ENCODE data around the gene SH3D19. TPM values are rescaled to one million over a fixed set of nuclear protein-coding genes. Genes with fewer than 3 reads are reported as not detected.
A peak's percentile ranks its signal among the peaks of the same experiment; 100 is the strongest.

The SH3D19 gene
- total and polyA plus RNA-seq, 2 of the 4 experiments (the other 2 are of a cell fraction) = 14.4 to 27.2 TPM

DNA sequence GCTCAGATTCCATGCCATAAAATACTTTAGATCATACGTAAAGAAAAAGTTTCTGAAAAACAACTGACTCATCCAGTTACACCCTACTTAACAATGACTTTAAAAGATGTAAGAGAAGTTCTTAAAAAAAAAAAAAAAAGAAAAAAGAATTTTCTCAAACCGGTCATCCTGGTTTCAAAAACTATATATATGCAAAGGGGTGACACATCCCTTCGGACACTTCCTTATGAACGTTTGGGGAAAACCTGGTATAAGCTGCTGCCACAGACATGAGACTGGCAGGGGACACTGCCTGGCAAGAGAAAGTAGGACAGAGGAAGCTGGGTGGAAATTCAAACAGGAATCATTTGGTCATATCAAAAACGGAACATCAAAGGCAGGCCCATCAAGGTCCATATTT, 129.6 kb downstream of the SH3D19 start:
- Histone ChIP-seq H3K9me3 (ENCODE audit: control insufficient read depth, insufficient read depth, low read length) (no peaks in the 10 kb centered on the region), H2BK120ac (ENCODE audit: low read depth, low read length) (peak overlapping the region; percentile 72; the same call in 1 of the 2 replicates), H3K4me3 (ENCODE audit: insufficient read depth, low read depth, low read length) (no peak overlapping the region), H4K20me1 (ENCODE audit: insufficient read depth, low read length) (no peaks in the 10 kb centered on the region), H3K9ac (ENCODE audit: low read depth, low read length) (peak overlapping the region; percentile 48; the same call in 1 of the 2 replicates), H2BK20ac (ENCODE audit: low read depth, low read length) (no peak overlapping the region; the same call in 1 of the 2 replicates), H2BK5ac (ENCODE audit: low read depth, low read length, poor library complexity, severe bottlenecking) (peak overlapping the region; percentile 64), H3K9me1 (ENCODE audit: insufficient read depth, low read length) (no peaks in the 10 kb centered on the region), H3K4me1 (ENCODE audit: control insufficient read depth, insufficient read depth, low read length) (peaks cover 4% of the 10 kb centered on the region; the same call in 1 of the 2 replicates), H3K27me3 (ENCODE audit: control insufficient read depth, insufficient read depth, low read length) (no peaks in the 10 kb centered on the region), H3K18ac (ENCODE audit: low read depth, low read length) (peak overlapping the region; percentile 95), H3K4me2 (ENCODE audit: low read depth, low read length) (peak overlapping the region; percentile 72), H2BK15ac (ENCODE audit: low read depth, low read length) (no peak overlapping the region; the same call in 2 of the 3 replicates), H2AFZ (replicated peaks; ENCODE audit: low read length, poor library complexity) (no peak overlapping the region), H3K56ac (ENCODE audit: extremely low read depth, insufficient read depth, low read length) (no peak overlapping the region), H3K23ac (ENCODE audit: low read depth, low read length) (no peak overlapping the region), H3K79me1 (ENCODE audit: low read depth in 1 of 2, low read length in 2 of 2) (peaks cover 4 to 19% of the 10 kb centered on the region in 2 experiments; a peak in 2 of 4 replicates), H4K8ac (ENCODE audit: low read depth in 2 of 2, low read length in 2 of 2) (peak overlapping the region; percentile 12 to 82; a peak in 2 of 4 replicates), H2AK9ac (replicated peaks; ENCODE audit: low read depth, low read length, poor library complexity) (no peak overlapping the region), H4K5ac (ENCODE audit: low read depth, low read length) (peak overlapping the region; percentile 97), H4K91ac (ENCODE audit: insufficient read depth, low read depth, low read length) (peak overlapping the region; percentile 70), H2AK5ac (ENCODE audit: low read depth, low read length) (no peak overlapping the region), H3K4ac (ENCODE audit: low read depth, low read length) (peak overlapping the region; percentile 34), H3K14ac (replicated peaks; ENCODE audit: low read depth, low read length) (0 out of 2 replicates have a peak overlapping the region, but pooled peaks have one; percentile 8), H3K27ac (ENCODE audit: insufficient read depth, low read length) (peak overlapping the region; percentile 73; the same call in 1 of the 2 replicates), H3K36me3 (ENCODE audit: control insufficient read depth, insufficient read depth, low read length) (no peaks in the 10 kb centered on the region)
- in situ Hi-C loops (cut with MboI; ENCODE audit: low sequenced_read_pairs) = no loop called here
- BruUV-seq (replicated peaks) = no TSS peak
- intact Hi-C loops (cut with micrococcal nuclease) = no loop called here
- TF ChIP-seq, protein P1, sequence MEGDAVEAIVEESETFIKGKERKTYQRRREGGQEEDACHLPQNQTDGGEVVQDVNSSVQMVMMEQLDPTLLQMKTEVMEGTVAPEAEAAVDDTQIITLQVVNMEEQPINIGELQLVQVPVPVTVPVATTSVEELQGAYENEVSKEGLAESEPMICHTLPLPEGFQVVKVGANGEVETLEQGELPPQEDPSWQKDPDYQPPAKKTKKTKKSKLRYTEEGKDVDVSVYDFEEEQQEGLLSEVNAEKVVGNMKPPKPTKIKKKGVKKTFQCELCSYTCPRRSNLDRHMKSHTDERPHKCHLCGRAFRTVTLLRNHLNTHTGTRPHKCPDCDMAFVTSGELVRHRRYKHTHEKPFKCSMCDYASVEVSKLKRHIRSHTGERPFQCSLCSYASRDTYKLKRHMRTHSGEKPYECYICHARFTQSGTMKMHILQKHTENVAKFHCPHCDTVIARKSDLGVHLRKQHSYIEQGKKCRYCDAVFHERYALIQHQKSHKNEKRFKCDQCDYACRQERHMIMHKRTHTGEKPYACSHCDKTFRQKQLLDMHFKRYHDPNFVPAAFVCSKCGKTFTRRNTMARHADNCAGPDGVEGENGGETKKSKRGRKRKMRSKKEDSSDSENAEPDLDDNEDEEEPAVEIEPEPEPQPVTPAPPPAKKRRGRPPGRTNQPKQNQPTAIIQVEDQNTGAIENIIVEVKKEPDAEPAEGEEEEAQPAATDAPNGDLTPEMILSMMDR (conservative IDR thresholded peaks at IDR 0.05; ENCODE audit: low read depth, low read length) = no peak
- TF ChIP-seq BHLHE40 (IDR thresholded peaks at IDR 0.05; ENCODE audit: low read depth, low read length) = no peak
- no peak for TF ChIP-seq POLR2A (IDR thresholded peaks at IDR 0.05; ENCODE audit: low read depth, low read length)
- 0 out of 2 replicates have a peak, but pooled peaks have one; percentile 8 for TF ChIP-seq FOS (IDR thresholded peaks at IDR 0.05; ENCODE audit: low read depth, low read length)
- dilution Hi-C loops (cut with HindIII; ENCODE audit: low sequenced_read_pairs, unreplicated experiment) = no loop called here
- ChIA-PET CTCF (interaction anchor here (0.6 to 1.0 kb wide), 2 partner anchors 10 to 30 kb away, joined by 3 read pairs; no protein-coding TSS in a partner anchor), POLR2A (ENCODE audit: unreplicated experiment) (no interaction called here)
- peak; percentile 52 for ATAC-seq (ENCODE audit: low read depth)
- peak; percentile 71 for DNase-seq
- WGBS, 2 experiments (ENCODE audit: extremely low coverage in 2 of 2, insufficient read length in 1 of 2) = no CpG with 5 or more reads among the region's 5 CpGs
